Measurements from ENCODE around the gene TMEM108.

GRCh38 chr3:133400006-133400515 is 361.9 kb downstream of the TMEM108 start, which contains the start of gene BFSP2:
- TF ChIP-seq POLR2AphosphoS5 (IDR thresholded peaks at IDR 0.05) (no peak), EZH2 (IDR thresholded peaks at IDR 0.05; ENCODE audit: borderline replicate concordance, insufficient read depth, low read length, poor library complexity, severe bottlenecking) (no peak)
- TF ChIP-seq, protein P1, sequence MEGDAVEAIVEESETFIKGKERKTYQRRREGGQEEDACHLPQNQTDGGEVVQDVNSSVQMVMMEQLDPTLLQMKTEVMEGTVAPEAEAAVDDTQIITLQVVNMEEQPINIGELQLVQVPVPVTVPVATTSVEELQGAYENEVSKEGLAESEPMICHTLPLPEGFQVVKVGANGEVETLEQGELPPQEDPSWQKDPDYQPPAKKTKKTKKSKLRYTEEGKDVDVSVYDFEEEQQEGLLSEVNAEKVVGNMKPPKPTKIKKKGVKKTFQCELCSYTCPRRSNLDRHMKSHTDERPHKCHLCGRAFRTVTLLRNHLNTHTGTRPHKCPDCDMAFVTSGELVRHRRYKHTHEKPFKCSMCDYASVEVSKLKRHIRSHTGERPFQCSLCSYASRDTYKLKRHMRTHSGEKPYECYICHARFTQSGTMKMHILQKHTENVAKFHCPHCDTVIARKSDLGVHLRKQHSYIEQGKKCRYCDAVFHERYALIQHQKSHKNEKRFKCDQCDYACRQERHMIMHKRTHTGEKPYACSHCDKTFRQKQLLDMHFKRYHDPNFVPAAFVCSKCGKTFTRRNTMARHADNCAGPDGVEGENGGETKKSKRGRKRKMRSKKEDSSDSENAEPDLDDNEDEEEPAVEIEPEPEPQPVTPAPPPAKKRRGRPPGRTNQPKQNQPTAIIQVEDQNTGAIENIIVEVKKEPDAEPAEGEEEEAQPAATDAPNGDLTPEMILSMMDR (IDR thresholded peaks at IDR 0.05; ENCODE audit: poor library complexity, severe bottlenecking), result no peak

Measured in neural cell (in vitro differentiated cells).